ENCODE measurements around the gene CLMP. TPM values are rescaled to one million over a fixed set of nuclear protein-coding genes. Genes with fewer than 3 reads are reported as not detected.

The CLMP gene
- total and polyA plus RNA-seq, 2 donors = 0.80 to 1.1 TPM

DNA sequence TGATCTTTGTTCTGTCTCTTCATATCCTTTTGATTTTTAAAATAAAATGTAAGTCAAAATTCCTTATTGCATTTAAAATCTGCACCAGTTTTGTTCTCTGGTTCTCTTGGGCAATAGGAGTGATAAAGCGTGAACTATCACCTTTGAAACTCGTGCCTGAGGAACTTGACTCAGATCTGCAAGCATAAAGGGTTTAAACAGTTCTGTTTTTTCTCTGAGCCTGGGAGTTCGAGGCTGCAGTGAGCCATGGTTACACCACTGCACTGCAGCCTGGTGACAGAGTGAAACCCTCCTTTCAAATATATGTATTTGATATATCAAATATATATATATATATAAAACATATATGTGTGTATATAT, 38.9 kb upstream of the CLMP start:
- 88% methylated on average over 3 of the region's 3 CpGs for WGBS
- Histone ChIP-seq H3K4me3 (ENCODE audit: low read length in 2 of 2) (no peak overlapping the region), H3K9me3 (ENCODE audit: control insufficient read depth in 2 of 2, insufficient read depth in 1 of 2, low read length in 1 of 2) (no peaks in the 10 kb centered on the region), H3K36me3 (ENCODE audit: control insufficient read depth in 2 of 2, insufficient read depth in 2 of 2, low read length in 1 of 2) (no peaks in the 10 kb centered on the region), H3K27ac (ENCODE audit: low read depth in 1 of 2, low read length in 1 of 2) (no peak overlapping the region), H3K27me3 (ENCODE audit: control insufficient read depth in 2 of 2, insufficient read depth in 1 of 2, low read length in 1 of 2) (no peaks in the 10 kb centered on the region), H3K4me1 (ENCODE audit: control insufficient read depth in 2 of 2, insufficient read depth in 2 of 2, low read length in 2 of 2) (no peaks in the 10 kb centered on the region)
- no peak for DNase-seq (ENCODE audit: low read depth in 6 of 9, low spot score in 9 of 9)

DNA sequence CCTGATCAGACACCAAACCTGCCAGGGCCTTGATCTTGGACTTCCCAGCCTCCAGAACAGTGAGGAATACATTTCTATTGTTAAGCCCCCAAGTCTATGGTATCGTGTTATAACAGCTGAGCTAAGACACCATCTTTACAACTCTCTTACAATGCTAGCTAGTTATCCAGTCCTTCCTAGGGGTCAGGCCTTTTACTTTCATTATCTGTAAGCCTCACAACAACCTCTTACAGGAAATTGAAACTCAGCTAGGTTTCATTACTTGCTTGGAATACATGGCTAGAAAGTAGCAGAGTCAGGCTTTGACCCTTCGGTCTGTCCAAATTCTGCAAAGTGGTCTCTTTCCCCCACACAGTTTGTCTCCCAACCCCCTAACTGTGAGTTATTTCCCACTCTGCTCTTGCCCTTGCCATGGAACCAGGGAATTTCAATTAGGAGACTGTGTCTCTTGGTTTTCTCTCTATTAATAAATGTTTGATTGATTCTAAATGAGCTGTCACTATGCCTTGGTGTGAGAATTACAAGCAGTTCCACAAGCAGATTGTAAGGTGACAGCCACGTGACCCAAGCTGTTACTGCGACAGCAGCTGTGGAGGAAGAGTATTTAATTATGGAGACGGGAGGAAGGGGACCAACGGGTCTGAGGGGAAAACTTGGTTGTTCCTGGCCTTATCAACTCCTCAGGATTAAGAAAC, 38.4 kb upstream of the CLMP start:
- 85% methylated on average over 6 of the region's 6 CpGs for WGBS
- peak in 1 of 9 donors; percentile 16 for DNase-seq (ENCODE audit: low read depth in 6 of 9, low spot score in 9 of 9)
- H3K9me3 ChIP-seq (ENCODE audit: control insufficient read depth in 2 of 2, insufficient read depth in 1 of 2, low read length in 1 of 2) = no peaks in the 10 kb centered on the region
- no peak overlapping the region for H3K4me3 ChIP-seq (ENCODE audit: low read length in 2 of 2)
- no peaks in the 10 kb centered on the region for H3K27me3 ChIP-seq (ENCODE audit: control insufficient read depth in 2 of 2, insufficient read depth in 1 of 2, low read length in 1 of 2)
- H3K27ac ChIP-seq (ENCODE audit: low read depth in 1 of 2, low read length in 1 of 2) = no peak overlapping the region
- no peaks in the 10 kb centered on the region for H3K4me1 ChIP-seq (ENCODE audit: control insufficient read depth in 2 of 2, insufficient read depth in 2 of 2, low read length in 2 of 2)
- H3K36me3 ChIP-seq (ENCODE audit: control insufficient read depth in 2 of 2, insufficient read depth in 2 of 2, low read length in 1 of 2) = no peaks in the 10 kb centered on the region

GRCh38 chr11:123231777-123232176, 36.7 kb upstream of the CLMP start:
- no peak for DNase-seq (ENCODE audit: low read depth in 6 of 9, low spot score in 9 of 9)
- 98% methylated on average over 3 of the region's 3 CpGs for WGBS

DNA sequence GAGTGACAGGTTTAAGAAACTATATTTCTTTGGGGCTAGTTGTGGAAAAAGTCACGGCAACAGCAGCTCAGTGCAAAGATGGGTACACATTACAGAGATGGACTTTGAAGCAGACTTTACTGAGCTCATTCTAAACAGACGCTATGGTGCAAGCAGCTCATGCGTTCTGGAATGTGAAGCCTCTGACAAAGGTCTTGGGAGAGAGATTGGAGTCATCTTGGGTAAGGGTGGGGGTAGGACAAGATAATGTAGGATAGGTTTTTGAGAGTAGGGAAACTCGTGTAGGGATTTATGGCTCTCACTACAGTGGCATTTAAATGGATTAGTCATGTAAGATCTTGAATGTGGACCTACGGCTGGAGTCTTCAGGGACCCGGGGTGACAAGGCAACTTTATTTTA, 36.2 kb upstream of the CLMP start:
- Histone ChIP-seq H3K9me3 (ENCODE audit: control insufficient read depth in 2 of 2, insufficient read depth in 1 of 2, low read length in 1 of 2) (no peaks in the 10 kb centered on the region), H3K4me1 (ENCODE audit: control insufficient read depth in 2 of 2, insufficient read depth in 2 of 2, low read length in 2 of 2) (no peaks in the 10 kb centered on the region), H3K27ac (ENCODE audit: low read depth in 1 of 2, low read length in 1 of 2) (no peak overlapping the region), H3K27me3 (ENCODE audit: control insufficient read depth in 2 of 2, insufficient read depth in 1 of 2, low read length in 1 of 2) (no peaks in the 10 kb centered on the region), H3K4me3 (ENCODE audit: low read length in 2 of 2) (no peak overlapping the region), H3K36me3 (ENCODE audit: control insufficient read depth in 2 of 2, insufficient read depth in 2 of 2, low read length in 1 of 2) (no peaks in the 10 kb centered on the region)
- DNase-seq (ENCODE audit: low read depth in 6 of 9, low spot score in 9 of 9) = no peak
- 94% methylated on average over 6 of the region's 6 CpGs for WGBS

More at GRCh38 chr11:123231777-123232176, 36.7 kb upstream of the CLMP start:
- Histone ChIP-seq H3K36me3 (ENCODE audit: control insufficient read depth in 2 of 2, insufficient read depth in 2 of 2, low read length in 1 of 2) (no peaks in the 10 kb centered on the region), H3K4me3 (ENCODE audit: low read length in 2 of 2) (no peak overlapping the region), H3K27ac (ENCODE audit: low read depth in 1 of 2, low read length in 1 of 2) (no peak overlapping the region), H3K9me3 (ENCODE audit: control insufficient read depth in 2 of 2, insufficient read depth in 1 of 2, low read length in 1 of 2) (no peaks in the 10 kb centered on the region), H3K4me1 (ENCODE audit: control insufficient read depth in 2 of 2, insufficient read depth in 2 of 2, low read length in 2 of 2) (no peaks in the 10 kb centered on the region), H3K27me3 (ENCODE audit: control insufficient read depth in 2 of 2, insufficient read depth in 1 of 2, low read length in 1 of 2) (no peaks in the 10 kb centered on the region)

DNA sequence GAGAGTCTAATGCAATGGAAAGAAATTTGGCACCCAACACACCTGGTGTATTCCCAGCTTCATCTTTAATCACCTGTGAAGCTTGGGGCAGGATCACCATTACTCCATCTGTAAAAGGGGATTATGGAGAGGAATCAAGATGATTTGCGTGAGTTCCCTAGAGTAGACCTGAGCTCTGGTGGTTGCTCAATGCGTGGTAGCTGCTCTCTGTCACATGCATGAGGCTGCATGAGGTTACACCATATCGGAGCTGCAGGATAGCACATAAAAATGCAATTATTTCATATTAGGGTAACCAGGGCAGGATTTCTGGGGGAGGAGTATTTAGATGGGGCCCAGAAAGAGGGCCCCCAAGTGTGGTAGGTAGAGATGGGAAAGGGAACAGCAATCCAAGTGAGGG, 35.3 kb upstream of the CLMP start:
- Histone ChIP-seq H3K4me1 (ENCODE audit: control insufficient read depth in 2 of 2, insufficient read depth in 2 of 2, low read length in 2 of 2) (no peaks in the 10 kb centered on the region), H3K9me3 (ENCODE audit: control insufficient read depth in 2 of 2, insufficient read depth in 1 of 2, low read length in 1 of 2) (no peaks in the 10 kb centered on the region), H3K4me3 (ENCODE audit: low read length in 2 of 2) (no peak overlapping the region), H3K27me3 (ENCODE audit: control insufficient read depth in 2 of 2, insufficient read depth in 1 of 2, low read length in 1 of 2) (no peaks in the 10 kb centered on the region), H3K27ac (ENCODE audit: low read depth in 1 of 2, low read length in 1 of 2) (no peak overlapping the region), H3K36me3 (ENCODE audit: control insufficient read depth in 2 of 2, insufficient read depth in 2 of 2, low read length in 1 of 2) (no peaks in the 10 kb centered on the region)
- no peak for DNase-seq (ENCODE audit: low read depth in 6 of 9, low spot score in 9 of 9)
- WGBS = 96% methylated on average over 3 of the region's 3 CpGs

DNA sequence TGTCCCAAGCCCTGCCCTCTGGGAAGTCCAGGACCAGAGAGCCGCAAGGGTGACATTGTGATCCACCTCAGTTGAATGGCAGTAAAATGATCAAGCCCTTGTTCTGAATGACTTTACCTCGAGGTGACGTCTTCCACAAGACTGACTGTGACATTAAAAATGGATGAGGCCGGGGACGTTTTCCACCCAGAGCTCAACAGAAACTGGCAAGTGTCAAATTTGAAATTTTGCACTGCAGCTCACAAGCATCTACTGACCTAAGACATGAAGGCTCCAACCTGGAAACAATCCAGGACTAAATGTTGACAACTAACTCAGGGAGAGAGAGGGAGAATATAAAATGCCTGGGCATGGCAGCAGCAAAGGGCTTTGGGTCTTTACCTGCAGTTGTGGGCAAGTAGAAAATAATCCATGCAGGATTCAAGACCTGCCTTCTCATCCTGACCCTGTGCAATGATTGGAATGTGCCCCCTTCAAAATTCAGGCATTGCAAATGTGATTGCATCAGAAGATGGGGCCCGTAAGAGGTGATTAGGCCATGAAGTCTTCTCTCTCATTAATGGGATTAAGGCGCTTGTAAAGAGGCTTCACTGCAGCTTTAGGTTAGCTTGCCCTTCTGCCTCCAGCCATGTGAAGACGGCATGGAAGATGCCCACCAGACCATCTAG, 33.6 kb upstream of the CLMP start:
- H3K27ac ChIP-seq (ENCODE audit: low read depth in 1 of 2, low read length in 1 of 2) = no peak overlapping the region
- no peaks in the 10 kb centered on the region for H3K9me3 ChIP-seq (ENCODE audit: control insufficient read depth in 2 of 2, insufficient read depth in 1 of 2, low read length in 1 of 2)
- H3K36me3 ChIP-seq (ENCODE audit: control insufficient read depth in 2 of 2, insufficient read depth in 2 of 2, low read length in 1 of 2) = no peaks in the 10 kb centered on the region
- no peaks in the 10 kb centered on the region for H3K27me3 ChIP-seq (ENCODE audit: control insufficient read depth in 2 of 2, insufficient read depth in 1 of 2, low read length in 1 of 2)
- no peak overlapping the region for H3K4me3 ChIP-seq (ENCODE audit: low read length in 2 of 2)
- DNase-seq (ENCODE audit: low read depth in 6 of 9, low spot score in 9 of 9) = no peak
- 95% methylated on average over 8 of the region's 8 CpGs for WGBS
- no peaks in the 10 kb centered on the region for H3K4me1 ChIP-seq (ENCODE audit: control insufficient read depth in 2 of 2, insufficient read depth in 2 of 2, low read length in 2 of 2)

- WGBS = 85% methylated on average over 7 of the region's 7 CpGs
- no peaks in the 10 kb centered on the region for H3K36me3 ChIP-seq (ENCODE audit: control insufficient read depth in 2 of 2, insufficient read depth in 2 of 2, low read length in 1 of 2)
- H3K4me1 ChIP-seq (ENCODE audit: control insufficient read depth in 2 of 2, insufficient read depth in 2 of 2, low read length in 2 of 2) = no peaks in the 10 kb centered on the region
- H3K27ac ChIP-seq (ENCODE audit: low read depth in 1 of 2, low read length in 1 of 2) = no peak overlapping the region
- no peaks in the 10 kb centered on the region for H3K9me3 ChIP-seq (ENCODE audit: control insufficient read depth in 2 of 2, insufficient read depth in 1 of 2, low read length in 1 of 2)
- H3K4me3 ChIP-seq (ENCODE audit: low read length in 2 of 2) = no peak overlapping the region
- no peaks in the 10 kb centered on the region for H3K27me3 ChIP-seq (ENCODE audit: control insufficient read depth in 2 of 2, insufficient read depth in 1 of 2, low read length in 1 of 2)
- no peak for DNase-seq (ENCODE audit: low read depth in 6 of 9, low spot score in 9 of 9)
These were observed 32.9 kb upstream of the CLMP start for GRCh38 chr11:123227763-123228495.

DNA sequence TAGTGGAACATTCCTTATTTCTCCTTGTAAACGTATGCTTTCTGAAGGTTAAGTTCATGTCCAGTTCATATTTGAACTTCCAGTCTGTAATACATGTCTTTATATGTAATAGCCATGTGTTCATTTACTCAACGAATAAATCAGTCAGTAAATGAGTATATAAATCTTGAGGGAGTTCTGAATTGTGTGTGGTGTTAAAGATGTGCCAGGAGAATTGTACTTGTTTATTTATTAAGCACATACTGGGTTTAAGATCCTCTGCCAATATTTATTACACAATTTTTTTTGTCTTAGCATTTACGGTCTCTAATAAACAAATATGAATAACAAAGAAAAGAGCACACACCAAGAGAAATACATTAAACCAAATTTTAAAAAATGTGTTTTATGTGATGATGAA, 26.5 kb upstream of the CLMP start:
- no peak overlapping the region for H3K4me3 ChIP-seq (ENCODE audit: low read length in 2 of 2)
- 96% methylated on average over 3 of the region's 3 CpGs for WGBS
- H3K9me3 ChIP-seq (ENCODE audit: control insufficient read depth in 2 of 2, insufficient read depth in 1 of 2, low read length in 1 of 2) = no peaks in the 10 kb centered on the region
- no peaks in the 10 kb centered on the region for H3K4me1 ChIP-seq (ENCODE audit: control insufficient read depth in 2 of 2, insufficient read depth in 2 of 2, low read length in 2 of 2)
- no peaks in the 10 kb centered on the region for H3K36me3 ChIP-seq (ENCODE audit: control insufficient read depth in 2 of 2, insufficient read depth in 2 of 2, low read length in 1 of 2)
- no peaks in the 10 kb centered on the region for H3K27me3 ChIP-seq (ENCODE audit: control insufficient read depth in 2 of 2, insufficient read depth in 1 of 2, low read length in 1 of 2)
- H3K27ac ChIP-seq (ENCODE audit: low read depth in 1 of 2, low read length in 1 of 2) = no peak overlapping the region
- no peak for DNase-seq (ENCODE audit: low read depth in 6 of 9, low spot score in 9 of 9)

DNA sequence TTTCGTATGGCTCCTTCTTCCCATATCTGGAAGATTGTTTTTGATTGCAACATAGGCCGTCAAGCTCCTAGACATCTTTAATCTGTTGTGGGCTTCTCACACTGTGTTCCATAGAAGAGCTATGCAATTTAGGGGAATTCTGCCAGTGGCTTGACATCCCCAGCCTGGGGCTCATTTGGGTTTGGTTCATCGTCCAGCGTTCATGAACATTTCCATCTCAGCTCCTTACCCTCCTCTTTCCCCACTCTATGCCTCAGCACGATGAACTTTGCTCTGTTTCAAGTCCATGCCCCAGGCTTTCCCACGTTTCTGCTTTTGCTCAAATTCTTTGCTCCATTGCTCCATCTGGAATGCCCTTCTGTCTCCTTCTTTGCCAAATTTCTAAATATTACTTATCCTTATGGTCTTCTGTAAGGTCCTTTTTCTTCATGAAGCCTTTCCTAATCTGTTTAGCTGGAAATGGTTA, 26.1 kb upstream of the CLMP start:
- H3K27ac ChIP-seq (ENCODE audit: low read depth in 1 of 2, low read length in 1 of 2) = no peak overlapping the region
- peaks cover 0 to 2% of the 10 kb centered on the region in 2 donors for H3K9me3 ChIP-seq (ENCODE audit: control insufficient read depth in 2 of 2, insufficient read depth in 1 of 2, low read length in 1 of 2)
- 97% methylated on average over 6 of the region's 6 CpGs for WGBS

More for the DNA sequence above, 26.1 kb upstream of the CLMP start:
- Histone ChIP-seq H3K27me3 (ENCODE audit: control insufficient read depth in 2 of 2, insufficient read depth in 1 of 2, low read length in 1 of 2) (no peaks in the 10 kb centered on the region), H3K36me3 (ENCODE audit: control insufficient read depth in 2 of 2, insufficient read depth in 2 of 2, low read length in 1 of 2) (no peaks in the 10 kb centered on the region), H3K4me3 (ENCODE audit: low read length in 2 of 2) (no peak overlapping the region), H3K4me1 (ENCODE audit: control insufficient read depth in 2 of 2, insufficient read depth in 2 of 2, low read length in 2 of 2) (no peaks in the 10 kb centered on the region)
- DNase-seq (ENCODE audit: low read depth in 6 of 9, low spot score in 9 of 9) = no peak
